GM12878 (cell line): ENCODE results near the gene HSPA1A.
A peak's percentile ranks its signal among the peaks of the same experiment; 100 is the strongest.
"Not testable (repeated sequence)": the region's sequence is repeated elsewhere in the genome, so short reads cannot be mapped to it uniquely, and the experiment has no call there.

ENCODE experiments used
- CBX5 ChIP-seq: sonication (generic); IDR thresholded peaks from 2 replicates; pipeline ENCODE4 v1.6.1; 2016; ENCODE audit warnings: low read depth, moderate library complexity, mild to moderate bottlenecking, inconsistent platforms
- CHD2 ChIP-seq: IDR thresholded peaks from 2 replicates; pipeline ENCODE4 v1.6.1; 2011; ENCODE audit warnings: low read depth, low read length, improper control_type of control experiment, borderline replicate concordance
- HCFC1 ChIP-seq: fragments of 150-350 bp; IDR thresholded peaks from 2 replicates; pipeline ENCODE4 v1.6.1; 2014; ENCODE audit warnings: low read length
- POLR2AphosphoS5 ChIP-seq: IDR thresholded peaks from 2 replicates; pipeline ENCODE4 v1.6.1; 2011; ENCODE audit warnings: mild to moderate bottlenecking, low read length, inconsistent platforms
- SMC3 ChIP-seq: IDR thresholded peaks from 2 replicates; pipeline ENCODE4 v1.6.1; 2011; ENCODE audit warnings: low read length, improper control_type of control experiment, borderline replicate concordance
- SUZ12 ChIP-seq: fragments of 200-600 bp; sonication (generic); IDR thresholded peaks from one replicate; pipeline ENCODE4 v1.6.1; 2018; ENCODE audit warnings: antibody characterized with exemption, mild to moderate bottlenecking; ENCODE audit not compliant: unreplicated experiment
- TCF7 ChIP-seq: IDR thresholded peaks from 2 replicates; pipeline ENCODE4 v1.6.1; 2014; ENCODE audit warnings: antibody characterized with exemption, borderline replicate concordance
- TF ChIP-seq, protein P1 (sequence below), 3 experiments: IDR thresholded peaks in 2 of 3; conservative IDR thresholded peaks in 1 of 3; 2 replicates each; pipeline ENCODE4 v1.5.1; 2011; ENCODE audit warnings: low read depth in 3 of 3, low read length in 3 of 3, mild to moderate bottlenecking in 3 of 3, control low read depth in 2 of 3, moderate library complexity in 2 of 3, inconsistent platforms in 1 of 3, mixed read lengths in 1 of 3; ENCODE audit not compliant: control insufficient read depth in 2 of 3, insufficient read depth in 1 of 3; ENCODE audit errors: extremely low read depth in 1 of 3
- TF ChIP-seq, protein P2 (sequence below): fragments of 450-650 bp; IDR thresholded peaks from 2 replicates; pipeline ENCODE4 v1.6.1; 2017; ENCODE audit warnings: mild to moderate bottlenecking, low read depth, inconsistent platforms; ENCODE audit not compliant: poor library complexity, severe bottlenecking

DNA sequence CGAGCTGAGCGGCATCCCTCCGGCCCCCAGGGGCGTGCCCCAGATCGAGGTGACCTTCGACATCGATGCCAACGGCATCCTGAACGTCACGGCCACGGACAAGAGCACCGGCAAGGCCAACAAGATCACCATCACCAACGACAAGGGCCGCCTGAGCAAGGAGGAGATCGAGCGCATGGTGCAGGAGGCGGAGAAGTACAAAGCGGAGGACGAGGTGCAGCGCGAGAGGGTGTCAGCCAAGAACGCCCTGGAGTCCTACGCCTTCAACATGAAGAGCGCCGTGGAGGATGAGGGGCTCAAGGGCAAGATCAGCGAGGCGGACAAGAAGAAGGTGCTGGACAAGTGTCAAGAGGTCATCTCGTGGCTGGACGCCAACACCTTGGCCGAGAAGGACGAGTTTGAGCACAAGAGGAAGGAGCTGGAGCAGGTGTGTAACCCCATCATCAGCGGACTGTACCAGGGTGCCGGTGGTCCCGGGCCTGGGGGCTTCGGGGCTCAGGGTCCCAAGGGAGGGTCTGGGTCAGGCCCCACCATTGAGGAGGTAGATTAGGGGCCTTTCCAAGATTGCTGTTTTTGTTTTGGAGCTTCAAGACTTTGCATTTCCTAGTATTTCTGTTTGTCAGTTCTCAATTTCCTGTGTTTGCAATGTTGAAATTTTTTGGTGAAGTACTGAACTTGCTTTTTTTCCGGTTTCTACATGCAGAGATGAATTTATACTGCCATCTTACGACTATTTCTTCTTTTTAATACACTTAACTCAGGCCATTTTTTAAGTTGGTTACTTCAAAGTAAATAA is 2.0 kb downstream of the HSPA1A start:
- not testable (repeated sequence) for TF ChIP-seq TCF7, HCFC1, POLR2AphosphoS5, CHD2, SUZ12, CBX5, SMC3
- TF ChIP-seq, protein P1, sequence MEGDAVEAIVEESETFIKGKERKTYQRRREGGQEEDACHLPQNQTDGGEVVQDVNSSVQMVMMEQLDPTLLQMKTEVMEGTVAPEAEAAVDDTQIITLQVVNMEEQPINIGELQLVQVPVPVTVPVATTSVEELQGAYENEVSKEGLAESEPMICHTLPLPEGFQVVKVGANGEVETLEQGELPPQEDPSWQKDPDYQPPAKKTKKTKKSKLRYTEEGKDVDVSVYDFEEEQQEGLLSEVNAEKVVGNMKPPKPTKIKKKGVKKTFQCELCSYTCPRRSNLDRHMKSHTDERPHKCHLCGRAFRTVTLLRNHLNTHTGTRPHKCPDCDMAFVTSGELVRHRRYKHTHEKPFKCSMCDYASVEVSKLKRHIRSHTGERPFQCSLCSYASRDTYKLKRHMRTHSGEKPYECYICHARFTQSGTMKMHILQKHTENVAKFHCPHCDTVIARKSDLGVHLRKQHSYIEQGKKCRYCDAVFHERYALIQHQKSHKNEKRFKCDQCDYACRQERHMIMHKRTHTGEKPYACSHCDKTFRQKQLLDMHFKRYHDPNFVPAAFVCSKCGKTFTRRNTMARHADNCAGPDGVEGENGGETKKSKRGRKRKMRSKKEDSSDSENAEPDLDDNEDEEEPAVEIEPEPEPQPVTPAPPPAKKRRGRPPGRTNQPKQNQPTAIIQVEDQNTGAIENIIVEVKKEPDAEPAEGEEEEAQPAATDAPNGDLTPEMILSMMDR (IDR thresholded peaks at IDR 0.05 in 2 of 3, conservative IDR thresholded peaks at IDR 0.05 in 1 of 3; ENCODE audit: control insufficient read depth in 2 of 3, extremely low read depth in 1 of 3, insufficient read depth in 1 of 3, low read depth in 3 of 3, low read length in 3 of 3): peak in 1 of 3 experiments; percentile 40; a peak in 1 of 6 replicates
- TF ChIP-seq, protein P2, sequence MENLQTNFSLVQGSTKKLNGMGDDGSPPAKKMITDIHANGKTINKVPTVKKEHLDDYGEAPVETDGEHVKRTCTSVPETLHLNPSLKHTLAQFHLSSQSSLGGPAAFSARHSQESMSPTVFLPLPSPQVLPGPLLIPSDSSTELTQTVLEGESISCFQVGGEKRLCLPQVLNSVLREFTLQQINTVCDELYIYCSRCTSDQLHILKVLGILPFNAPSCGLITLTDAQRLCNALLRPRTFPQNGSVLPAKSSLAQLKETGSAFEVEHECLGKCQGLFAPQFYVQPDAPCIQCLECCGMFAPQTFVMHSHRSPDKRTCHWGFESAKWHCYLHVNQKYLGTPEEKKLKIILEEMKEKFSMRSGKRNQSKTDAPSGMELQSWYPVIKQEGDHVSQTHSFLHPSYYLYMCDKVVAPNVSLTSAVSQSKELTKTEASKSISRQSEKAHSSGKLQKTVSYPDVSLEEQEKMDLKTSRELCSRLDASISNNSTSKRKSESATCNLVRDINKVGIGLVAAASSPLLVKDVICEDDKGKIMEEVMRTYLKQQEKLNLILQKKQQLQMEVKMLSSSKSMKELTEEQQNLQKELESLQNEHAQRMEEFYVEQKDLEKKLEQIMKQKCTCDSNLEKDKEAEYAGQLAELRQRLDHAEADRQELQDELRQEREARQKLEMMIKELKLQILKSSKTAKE: not testable (repeated sequence)
